SKM-1 treated with dmso at 0.1 percent for 144 hours (cell line): ENCODE measurements around the gene RUNX3.

Experiments used
- DNase-seq: peaks from one replicate; lab custom pipeline; 2025; ENCODE audit not compliant: unreplicated experiment; lab: John Stamatoyannopoulos, UW

RUNX3 gene

GRCh38 chr1:24963943-24964693 lies 34.0 kb upstream of the RUNX3 start:
- no peak for DNase-seq

- no peak for DNase-seq
Observed at GRCh38 chr1:24963099-24963872, 33.2 kb upstream of the RUNX3 start.

GRCh38 chr1:24961961-24962861 lies 32.1 kb upstream of the RUNX3 start:
- DNase-seq: no peak

GRCh38 chr1:24961334-24961733 lies 31.3 kb upstream of the RUNX3 start:
- DNase-seq: no peak

- DNase-seq: peak; percentile 24
Observed at GRCh38 chr1:24960071-24960801, 30.2 kb upstream of the RUNX3 start.

- DNase-seq: no peak
Observed at GRCh38 chr1:24959623-24959975, 29.5 kb upstream of the RUNX3 start.

- no peak for DNase-seq
Observed at GRCh38 chr1:24958766-24959622, 28.9 kb upstream of the RUNX3 start.

GRCh38 chr1:24957808-24958752 lies 28.0 kb upstream of the RUNX3 start:
- DNase-seq: no peak

GRCh38 chr1:24957016-24957807 lies 27.1 kb upstream of the RUNX3 start:
- DNase-seq: no peak

- no peak for DNase-seq
Observed at GRCh38 chr1:24955779-24956365, 25.8 kb upstream of the RUNX3 start.

- DNase-seq: peak; percentile 77
Observed at GRCh38 chr1:24955161-24955560, 25.1 kb upstream of the RUNX3 start.

GRCh38 chr1:24954631-24955030 lies 24.6 kb upstream of the RUNX3 start:
- DNase-seq: no peak

GRCh38 chr1:24954022-24954421 lies 23.9 kb upstream of the RUNX3 start:
- no peak for DNase-seq

- DNase-seq: peak; percentile 46
Observed at GRCh38 chr1:24952413-24952841, 22.4 kb upstream of the RUNX3 start.

GRCh38 chr1:24951810-24952412 lies 21.8 kb upstream of the RUNX3 start:
- no peak for DNase-seq

GRCh38 chr1:24951337-24951736 lies 21.3 kb upstream of the RUNX3 start:
- no peak for DNase-seq

- DNase-seq: no peak
Observed at GRCh38 chr1:24949331-24949881, 19.3 kb upstream of the RUNX3 start.
